GM11168 (cell line): ENCODE measurements around the gene SLC9A2.

Source experiments
- in situ Hi-C: fragments of 300-500 bp; cut with MboI; formaldehyde crosslinking; loops from one replicate; pipeline ENCODE4 v1.12.0; 2022; ENCODE audit warnings: low sequenced_read_pairs; ENCODE audit not compliant: unreplicated experiment

SLC9A2 gene

DNA sequence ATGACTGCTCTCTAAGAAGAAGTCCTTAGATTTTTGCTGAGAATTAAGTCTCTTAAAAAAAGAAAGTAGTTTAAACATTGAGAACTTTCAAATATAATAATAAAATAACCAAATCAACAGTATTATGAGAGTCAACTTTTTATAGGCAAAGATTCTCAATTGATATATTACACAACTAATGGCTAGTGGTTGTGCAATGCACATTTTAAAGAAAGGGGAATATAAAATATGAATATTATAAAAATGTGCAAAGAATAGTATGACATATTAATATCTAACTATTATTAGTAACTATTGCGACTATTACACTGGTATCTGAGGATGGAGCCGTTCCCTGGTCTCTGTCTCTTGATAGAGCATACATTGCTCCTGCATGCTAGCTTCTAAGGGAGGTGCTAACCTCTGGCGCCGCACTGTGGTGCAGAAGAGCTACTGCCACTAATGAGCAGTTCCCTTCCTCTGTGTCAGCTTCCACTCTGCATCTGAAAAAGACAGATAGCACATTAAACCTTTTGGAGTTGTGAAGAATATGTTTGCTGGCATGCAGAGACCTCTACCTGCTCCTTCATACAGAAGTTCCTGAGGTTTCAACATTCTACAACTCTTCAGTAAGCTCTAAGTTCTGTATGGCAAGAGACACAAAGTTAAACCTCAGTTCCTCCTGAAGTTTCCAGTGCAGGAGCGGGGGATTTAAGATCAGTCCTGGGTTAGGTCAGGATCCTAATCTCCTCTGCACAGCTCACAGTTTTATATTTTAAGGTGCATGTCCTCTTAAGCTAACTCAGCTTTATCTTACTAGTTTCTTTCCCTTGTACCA, 3.5 kb upstream of the SLC9A2 start:
- in situ Hi-C loops, result loop anchor here (25.0 kb wide), 1 partner anchor 104 kb away; no protein-coding TSS in a partner anchor

DNA sequence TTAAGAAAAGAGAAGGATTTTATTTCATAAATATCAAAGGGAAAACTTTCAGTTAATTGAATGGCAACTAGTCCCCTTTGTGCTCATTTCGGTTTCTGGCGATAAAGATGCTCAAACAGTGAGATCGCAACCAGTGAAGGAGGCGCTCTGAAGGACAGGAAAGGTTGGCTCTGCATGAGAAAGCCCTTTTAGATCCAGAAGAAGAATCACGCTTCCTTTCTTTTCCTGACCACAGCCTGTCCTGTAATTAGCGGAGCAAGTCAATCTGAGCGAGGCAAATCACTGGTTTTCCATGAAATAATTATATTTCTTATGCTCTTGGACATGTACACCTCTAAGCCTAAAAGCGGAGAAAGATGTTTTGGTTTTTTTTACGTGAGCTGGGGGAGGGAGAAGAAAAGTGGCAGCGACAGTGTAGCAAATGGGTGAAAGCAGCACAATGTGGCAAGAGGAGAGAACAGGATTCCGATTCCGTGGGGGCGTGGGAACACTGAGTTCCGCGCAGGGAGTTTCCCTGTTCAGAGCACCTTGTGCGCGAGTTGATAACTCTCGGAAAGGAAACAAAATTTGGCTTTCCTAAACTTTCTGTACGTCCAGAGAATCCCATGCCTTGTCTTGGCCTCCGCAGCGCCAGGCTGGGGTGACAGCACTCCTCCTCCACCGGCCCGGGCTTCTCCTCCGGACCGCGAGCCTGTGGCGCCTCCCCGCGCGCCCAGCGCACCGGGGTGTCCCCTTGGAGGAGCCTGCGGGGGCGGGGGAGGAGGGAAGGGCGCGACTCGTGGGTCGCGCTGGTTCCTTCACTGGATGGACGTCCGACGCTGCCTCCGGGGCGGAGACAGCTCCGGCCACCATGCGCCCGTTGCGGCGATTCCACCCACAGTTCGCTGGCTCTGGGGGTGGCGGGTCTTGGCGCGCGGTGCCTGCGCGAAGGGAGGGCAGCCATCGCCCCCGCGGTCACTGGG, 620 bp upstream of the SLC9A2 start:
- in situ Hi-C loops, result loop anchor here (25.0 kb wide), 1 partner anchor 106 kb away; no protein-coding TSS in a partner anchor

DNA sequence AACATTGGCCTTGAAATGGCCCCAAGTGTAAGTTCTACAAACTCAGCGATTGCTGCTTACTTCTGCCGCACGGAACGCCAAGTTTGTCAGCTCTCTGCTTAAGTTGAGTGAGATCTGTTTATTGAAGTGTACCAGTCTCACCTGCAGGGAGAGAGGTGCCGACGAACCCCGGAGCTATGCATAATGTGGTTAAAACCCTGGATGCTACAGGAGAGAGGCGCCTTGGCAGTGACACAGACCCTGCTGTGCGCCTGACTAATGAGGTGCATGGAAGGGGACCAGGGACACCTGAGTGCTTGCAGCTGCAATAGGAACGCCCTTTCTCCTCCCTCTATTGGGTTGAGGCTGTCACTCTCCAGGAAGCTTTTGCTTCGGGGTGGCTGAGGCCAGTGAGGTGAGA, 979 bp downstream of the SLC9A2 start:
- in situ Hi-C loops, result loop anchor here (25.0 kb wide), 1 partner anchor 108 kb away; no protein-coding TSS in a partner anchor

DNA sequence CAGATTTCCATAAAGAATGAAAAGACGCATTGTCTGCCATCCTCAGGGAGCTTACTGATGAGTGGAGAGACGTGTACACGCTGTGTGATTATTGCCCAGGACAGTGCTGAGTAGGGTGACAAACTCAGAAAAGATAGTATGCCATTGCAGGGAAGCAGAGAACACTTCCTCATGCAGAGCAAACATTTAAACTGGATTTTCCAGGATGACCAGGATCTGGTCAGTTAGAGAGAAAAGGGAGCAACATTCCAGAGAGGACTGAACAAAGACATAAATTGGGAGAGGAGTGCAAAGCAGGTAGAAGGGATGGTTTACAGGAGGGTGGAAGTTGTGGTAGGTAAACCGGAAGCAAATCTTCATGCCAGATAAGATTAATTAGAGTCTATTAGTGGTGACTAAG, 2.3 kb downstream of the SLC9A2 start:
- in situ Hi-C loops, result loop anchor here (25.0 kb wide), 1 partner anchor 109 kb away; no protein-coding TSS in a partner anchor

DNA sequence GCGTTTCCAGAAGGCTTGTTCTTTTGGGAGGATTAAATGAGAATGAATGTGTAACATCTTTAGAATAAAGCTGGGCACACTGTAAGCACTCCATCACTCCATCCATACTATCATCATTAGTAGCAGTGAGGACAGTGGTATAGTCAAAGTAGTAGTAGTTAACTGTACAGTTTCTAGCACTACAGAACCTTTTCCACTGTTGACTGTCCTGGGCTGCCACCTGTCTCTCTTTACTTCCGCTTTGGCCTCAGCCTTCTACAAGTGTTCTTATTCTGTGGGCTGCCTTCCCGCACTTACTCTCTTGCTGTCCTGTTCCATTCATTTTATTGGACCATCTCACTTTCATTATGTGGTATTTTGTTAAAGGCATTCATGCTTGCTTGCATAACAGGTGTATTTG, 3.3 kb downstream of the SLC9A2 start:
- in situ Hi-C loops, result loop anchor here (25.0 kb wide), 1 partner anchor 110 kb away; no protein-coding TSS in a partner anchor

DNA sequence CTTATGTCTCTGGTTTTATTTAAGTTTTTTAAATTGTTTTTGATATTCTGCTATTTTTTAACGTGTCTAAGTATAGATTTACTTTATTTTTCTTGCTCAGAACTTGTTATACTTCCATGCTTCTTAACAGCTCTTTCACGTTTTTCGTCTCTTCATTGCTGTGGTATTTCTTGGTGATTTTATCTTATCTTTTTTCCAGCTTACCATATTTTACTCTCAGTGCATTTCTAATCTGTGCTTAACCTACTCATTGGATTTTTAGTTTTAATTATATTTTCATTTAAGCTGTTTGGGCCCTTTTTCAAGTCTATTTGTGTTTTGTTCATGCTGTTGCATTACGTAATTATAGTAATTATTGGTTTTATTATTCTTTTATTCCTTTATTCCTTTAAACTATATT, 11.1 kb downstream of the SLC9A2 start:
- in situ Hi-C loops, result no loop called here

DNA sequence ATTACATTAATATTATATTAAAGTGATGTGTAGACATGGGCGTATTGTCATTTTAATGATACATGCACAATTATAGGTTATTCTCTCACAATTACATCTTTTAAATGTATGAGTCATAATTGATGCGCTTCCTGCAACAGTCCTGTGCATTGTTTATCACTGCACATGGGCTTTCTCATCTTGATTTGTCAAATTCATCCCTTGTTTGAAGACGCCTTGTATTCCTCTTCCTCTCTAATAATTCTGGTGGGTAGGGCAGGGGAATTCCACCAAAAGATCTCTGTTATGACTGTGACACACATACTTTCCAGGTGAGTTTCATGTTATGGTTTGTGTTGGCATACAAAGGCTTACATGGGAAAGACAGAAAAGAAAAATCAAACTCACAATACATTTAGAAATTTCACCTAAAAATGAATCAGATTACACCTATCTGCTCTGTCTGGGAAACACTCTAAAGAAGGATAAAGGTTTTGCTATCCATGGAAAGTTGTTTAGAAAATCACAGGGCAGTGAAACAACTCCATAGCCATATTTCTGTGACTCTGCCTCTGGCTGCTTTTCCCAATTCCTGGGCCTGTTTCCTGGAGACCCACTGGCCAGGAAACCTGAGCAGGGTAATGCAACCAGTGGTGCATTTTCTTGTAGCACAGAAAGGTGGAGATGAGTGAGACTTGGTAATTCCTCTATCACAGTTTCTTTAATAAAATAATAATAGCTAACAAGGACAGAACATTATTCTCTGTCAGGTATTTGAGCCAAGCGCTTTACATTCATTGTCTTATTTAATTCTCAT, 13.2 kb downstream of the SLC9A2 start:
- in situ Hi-C loops, result no loop called here

DNA sequence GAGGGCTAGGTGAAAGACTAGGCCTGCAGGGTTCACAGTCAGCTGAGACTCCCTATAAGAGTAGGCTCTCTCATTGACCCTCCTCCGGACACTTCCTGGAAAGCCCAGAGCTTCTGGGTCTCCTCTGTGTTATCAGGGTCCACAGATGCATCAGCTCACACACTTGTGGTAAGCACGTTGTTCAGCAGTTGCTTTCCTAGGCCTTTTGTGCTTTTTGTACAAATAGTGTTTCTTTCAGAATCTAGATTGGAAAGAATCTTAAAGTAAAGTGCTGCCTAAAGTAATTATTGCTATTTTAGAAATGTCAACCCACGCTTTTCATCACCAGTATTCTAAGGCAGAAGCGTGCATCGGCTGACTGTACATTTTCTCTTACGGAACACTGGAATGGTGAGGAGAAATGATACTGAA, 15.5 kb downstream of the SLC9A2 start:
- in situ Hi-C loops, result no loop called here

DNA sequence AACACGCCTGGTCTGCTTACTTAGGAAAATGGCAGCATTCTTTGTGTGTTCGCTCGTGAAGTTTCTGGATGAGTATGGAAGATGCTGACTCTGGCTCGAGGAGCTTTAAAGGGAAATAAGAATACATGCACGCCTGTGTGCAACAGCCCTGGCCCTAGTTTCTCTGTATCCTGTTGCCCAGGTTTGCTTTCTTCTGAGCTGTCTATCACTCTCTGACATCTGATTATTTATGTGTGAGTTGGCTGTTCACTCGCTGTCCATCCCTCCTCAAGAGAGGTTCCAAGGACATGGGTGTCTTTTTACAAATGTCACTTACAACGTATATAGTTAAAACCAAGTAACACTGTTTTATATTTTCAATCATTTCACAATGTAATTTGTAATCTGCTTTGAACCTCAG, 16.0 kb downstream of the SLC9A2 start:
- in situ Hi-C loops, result no loop called here

DNA sequence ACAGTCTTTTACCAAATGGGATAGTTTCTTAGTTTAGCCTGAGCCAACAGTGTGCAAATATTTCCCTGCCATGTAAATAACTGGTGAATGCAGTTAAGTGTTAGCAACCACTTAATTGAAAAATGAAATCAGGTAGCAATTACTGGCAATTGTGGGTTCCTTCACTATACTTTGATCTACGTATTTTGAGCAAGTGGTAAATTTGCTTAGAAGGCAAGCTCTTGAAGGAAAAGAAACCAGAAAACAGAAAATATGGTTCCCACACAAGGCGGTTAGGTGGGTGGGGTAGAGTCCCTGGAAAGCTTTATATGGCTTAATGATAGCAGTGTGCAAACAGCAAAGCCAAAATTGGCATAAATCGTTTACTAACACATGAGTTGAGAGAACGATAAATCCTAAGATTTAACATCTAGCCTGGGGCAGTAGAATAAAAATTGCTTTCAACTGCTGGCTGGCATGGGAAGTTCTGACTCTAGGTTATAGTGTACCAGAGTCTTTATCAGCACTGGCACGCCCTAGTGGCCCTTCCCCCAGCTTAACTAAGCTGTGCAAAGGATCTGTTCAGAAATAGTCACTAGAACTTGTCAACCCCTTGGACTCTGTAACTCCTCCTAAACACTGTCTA, 17.0 kb downstream of the SLC9A2 start:
- in situ Hi-C loops, result no loop called here

DNA sequence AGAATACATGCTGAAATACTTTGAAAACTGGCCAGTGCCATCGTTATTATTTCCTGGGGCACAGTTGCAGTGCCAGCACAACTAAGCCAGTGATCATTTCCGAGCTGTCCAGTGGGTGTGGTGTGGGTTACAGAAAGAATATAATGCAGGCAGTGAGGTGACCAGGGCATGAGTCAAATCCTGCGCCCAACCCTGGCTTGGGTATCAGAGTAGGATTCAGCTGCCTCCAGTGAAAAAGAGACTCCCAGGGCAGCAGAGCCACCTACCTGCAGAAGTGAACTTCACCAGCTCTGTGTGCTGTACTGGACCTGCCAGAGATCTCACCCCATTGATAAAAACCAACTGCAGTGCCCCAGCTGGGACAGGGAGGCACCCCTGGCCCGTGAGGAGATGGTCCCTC, 18.0 kb downstream of the SLC9A2 start:
- in situ Hi-C loops, result no loop called here

DNA sequence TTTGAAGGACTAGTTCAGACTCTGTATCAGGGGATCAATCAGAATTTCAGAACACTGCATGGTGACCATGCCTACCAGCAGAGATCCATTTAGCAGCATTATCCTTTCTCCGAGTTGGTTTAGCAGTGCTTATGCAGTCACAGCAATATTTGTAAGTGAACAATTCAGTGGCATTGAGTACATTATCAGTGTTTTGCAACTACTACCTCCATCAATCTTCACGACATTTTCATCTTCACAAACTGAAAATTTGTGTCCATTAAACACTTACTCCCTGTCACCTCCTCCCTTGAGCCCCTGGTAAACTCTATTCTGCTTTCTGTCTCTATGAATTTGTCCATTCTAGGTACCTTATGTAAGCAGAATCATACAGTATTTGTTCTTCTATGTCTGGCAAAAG, 20.1 kb downstream of the SLC9A2 start:
- in situ Hi-C loops, result no loop called here

DNA sequence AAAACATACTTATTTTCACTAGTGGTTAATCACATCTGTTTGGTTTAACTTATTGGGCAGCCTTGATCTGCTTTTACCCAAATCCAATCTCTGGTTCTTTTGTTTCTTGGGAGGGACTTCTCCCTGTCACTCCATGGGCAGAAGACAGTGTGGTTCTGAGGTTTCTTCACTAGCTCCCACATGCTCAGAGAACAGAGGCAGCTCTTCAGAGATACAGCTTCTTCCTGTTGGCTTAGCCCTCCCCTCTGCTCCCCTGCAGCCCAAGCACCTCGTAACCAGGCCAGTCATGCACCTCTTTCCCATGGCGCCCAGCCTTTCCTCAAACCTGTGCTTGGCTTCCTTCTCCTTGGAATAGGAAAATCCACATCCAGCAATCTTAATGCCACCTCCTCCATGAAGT, 32.8 kb downstream of the SLC9A2 start:
- in situ Hi-C loops, result no loop called here

DNA sequence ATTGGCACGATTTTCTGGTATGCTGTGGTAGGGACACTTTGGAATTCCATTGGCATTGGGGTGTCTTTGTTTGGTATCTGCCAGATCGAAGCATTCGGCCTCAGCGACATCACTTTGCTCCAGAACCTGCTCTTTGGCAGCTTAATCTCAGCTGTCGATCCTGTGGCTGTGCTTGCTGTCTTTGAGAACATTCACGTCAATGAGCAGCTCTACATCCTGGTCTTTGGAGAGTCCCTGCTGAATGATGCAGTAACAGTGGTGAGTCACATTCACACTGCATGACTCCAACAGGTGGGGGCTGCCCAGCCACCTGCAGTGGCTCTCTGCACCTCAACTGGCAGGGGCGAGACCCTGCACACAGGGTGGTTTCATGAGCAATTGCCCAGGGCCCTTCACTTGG, 38.4 kb downstream of the SLC9A2 start:
- in situ Hi-C loops, result no loop called here

DNA sequence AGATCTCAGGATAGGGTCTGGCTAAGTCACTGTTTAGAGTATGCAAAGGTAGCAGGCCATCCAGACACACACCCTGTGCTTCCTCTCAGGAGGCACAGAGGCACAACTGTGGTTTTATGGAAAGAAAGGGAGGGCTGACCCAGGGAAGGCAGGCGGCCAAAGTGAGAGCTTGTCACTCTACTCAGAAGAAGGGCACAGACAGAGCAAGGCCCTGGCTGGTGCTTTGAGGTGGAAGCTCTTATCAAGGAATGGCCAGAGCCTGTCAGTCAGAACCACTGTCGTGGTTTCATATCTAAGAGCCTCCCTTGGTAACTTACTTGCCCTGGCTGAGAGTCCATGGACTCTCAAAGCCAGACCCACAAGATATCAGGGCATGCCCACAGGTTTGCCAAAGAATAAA, 40.7 kb downstream of the SLC9A2 start:
- in situ Hi-C loops, result no loop called here

DNA sequence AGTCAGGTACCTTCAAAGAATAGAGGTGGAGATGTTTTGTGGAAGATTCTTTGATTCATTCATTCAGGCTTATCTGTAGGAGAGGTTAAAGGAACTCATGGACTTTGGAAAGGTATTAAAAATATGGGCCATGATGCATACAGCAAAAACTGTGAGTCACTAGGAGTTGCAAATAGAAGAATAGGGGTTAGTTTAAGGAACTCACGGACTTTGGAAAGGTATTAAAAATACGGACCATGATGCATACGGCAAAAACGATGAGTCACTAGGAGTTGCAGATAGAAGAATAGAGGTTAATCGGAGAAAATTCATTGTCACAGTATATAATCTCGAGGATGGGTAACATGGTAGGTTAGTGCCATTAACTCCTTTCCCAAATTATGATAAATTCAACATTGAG, 41.2 kb downstream of the SLC9A2 start:
- in situ Hi-C loops, result no loop called here

DNA sequence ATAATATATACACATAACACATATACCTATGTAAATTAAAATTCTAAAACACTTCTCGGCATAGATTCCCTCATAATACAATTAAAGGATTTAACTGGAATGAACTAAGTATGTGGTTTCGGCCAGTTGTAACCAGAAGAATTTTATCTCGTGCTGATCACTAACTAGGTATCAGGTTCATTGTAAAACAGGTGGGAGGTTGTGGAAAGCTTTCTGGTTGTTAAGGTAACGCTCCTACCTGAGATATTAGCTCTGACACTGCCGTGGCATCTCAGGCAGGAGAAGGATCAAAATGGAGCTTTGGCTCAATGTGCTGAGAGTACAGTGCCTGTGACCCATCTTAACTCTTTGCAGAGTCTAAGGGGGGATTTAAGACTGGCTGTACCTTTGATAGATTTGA, 42.5 kb downstream of the SLC9A2 start:
- in situ Hi-C loops, result no loop called here

DNA sequence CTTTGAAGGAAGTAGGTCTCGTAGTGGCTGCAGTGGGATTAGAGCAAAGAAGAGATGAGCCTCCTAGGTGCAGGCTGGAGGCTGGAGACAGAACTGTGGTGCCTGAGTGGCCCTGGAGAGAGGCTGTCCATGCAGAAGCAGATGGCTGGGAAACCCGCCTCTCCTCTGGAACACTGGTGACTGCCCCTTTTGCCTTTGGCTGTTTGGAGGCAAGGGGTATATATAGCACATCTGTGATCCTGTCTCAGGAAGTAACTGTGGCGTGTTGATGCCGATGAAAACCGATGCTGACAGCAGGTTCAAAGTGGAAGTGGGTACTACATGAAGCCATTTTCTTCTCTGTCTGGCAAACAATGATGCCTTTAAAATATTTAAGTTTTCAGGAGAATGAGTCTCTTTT, 43.5 kb downstream of the SLC9A2 start:
- in situ Hi-C loops, result no loop called here

DNA sequence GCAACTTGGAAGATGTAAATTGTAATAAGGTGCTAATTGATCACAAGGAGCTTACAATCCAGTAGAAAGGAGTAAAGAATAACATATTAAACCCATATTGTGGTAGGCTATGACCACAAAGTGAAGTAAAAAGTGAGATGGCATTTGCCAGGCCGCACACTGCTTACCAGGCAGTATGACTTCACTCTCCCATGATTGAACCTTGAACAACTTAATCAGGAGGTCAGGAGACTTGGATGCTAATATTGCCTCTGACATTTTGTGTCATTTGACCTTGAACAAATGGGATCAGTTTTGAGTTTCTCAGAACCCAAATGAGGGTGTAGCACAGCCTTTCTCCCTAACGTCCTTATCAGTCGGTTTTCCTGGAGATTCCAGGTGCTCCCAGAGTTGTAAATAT, 44.0 kb downstream of the SLC9A2 start:
- in situ Hi-C loops, result no loop called here

DNA sequence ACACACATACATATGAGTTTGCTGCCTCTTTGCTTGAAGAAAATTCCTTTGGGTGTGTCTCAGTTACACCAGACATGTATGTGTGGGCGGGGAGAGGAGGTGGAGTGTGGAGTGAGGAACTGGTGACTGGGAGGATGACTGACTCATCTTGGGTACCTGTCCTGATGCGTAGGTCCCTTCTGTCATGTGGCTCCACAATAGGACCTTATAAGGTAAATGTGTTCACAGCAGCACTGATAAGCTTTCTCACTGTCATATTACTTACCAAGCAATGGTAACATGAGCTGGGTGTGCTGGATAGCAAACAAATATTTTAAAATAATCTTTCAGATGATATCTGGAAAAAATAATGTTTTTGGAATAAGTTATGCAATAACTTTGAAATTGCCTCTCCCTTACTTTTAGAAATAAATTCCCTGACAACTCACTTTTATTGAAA, 45.1 kb downstream of the SLC9A2 start:
- in situ Hi-C loops, result no loop called here
